ENCODE measurements around the gene KCNG1. TPM values are rescaled to one million over a fixed set of nuclear protein-coding genes. Genes with fewer than 3 reads are reported as not detected.

Gene KCNG1
- total RNA-seq, 6 experiments from 2014 or later, result 3.0 to 5.4 (median 3.5) TPM

- peaks cover 21% of the 10 kb centered on the region for H3K27me3 Mint-ChIP-seq (ENCODE audit: insufficient read depth)
- H3K4me3 Mint-ChIP-seq, result no peak overlapping the region
- H3K27ac Mint-ChIP-seq, result no peak overlapping the region
- peaks cover 13% of the 10 kb centered on the region; the same call in 1 of the 2 replicates for H3K4me1 Mint-ChIP-seq (ENCODE audit: low read depth)
- TF ChIP-seq CTCF (IDR thresholded peaks at IDR 0.05), result peak; percentile 16; the same call in 1 of the 2 replicates
- DNase-seq, result peak; percentile 17
- H3K9me3 Mint-ChIP-seq, result no peaks in the 10 kb centered on the region
- peaks cover 5% of the 10 kb centered on the region; the same call in 1 of the 2 replicates for H3K36me3 Mint-ChIP-seq (ENCODE audit: low read depth)
Measured at GRCh38 chr20:50969912-50970311, 53.0 kb downstream of the KCNG1 start.

GRCh38 chr20:50969435-50969834, 53.5 kb downstream of the KCNG1 start:
- TF ChIP-seq CTCF (IDR thresholded peaks at IDR 0.05), result no peak
- Mint-ChIP-seq H3K36me3 (ENCODE audit: low read depth) (0 out of 2 replicates have a peak, but pooled peaks cover under 1% of the 10 kb centered on the region), H3K27me3 (ENCODE audit: insufficient read depth) (peaks cover 21% of the 10 kb centered on the region), H3K4me3 (no peak overlapping the region), H3K4me1 (ENCODE audit: low read depth) (peaks cover 13% of the 10 kb centered on the region; the same call in 1 of the 2 replicates), H3K27ac (no peak overlapping the region), H3K9me3 (no peaks in the 10 kb centered on the region)
- no peak for DNase-seq

GRCh38 chr20:50968289-50968688, 54.6 kb downstream of the KCNG1 start:
- no peaks in the 10 kb centered on the region for H3K9me3 Mint-ChIP-seq
- peaks cover 13% of the 10 kb centered on the region; the same call in 1 of the 2 replicates for H3K4me1 Mint-ChIP-seq (ENCODE audit: low read depth)
- peaks cover 21% of the 10 kb centered on the region for H3K27me3 Mint-ChIP-seq (ENCODE audit: insufficient read depth)
- H3K27ac Mint-ChIP-seq, result no peak overlapping the region
- no peak for TF ChIP-seq CTCF (IDR thresholded peaks at IDR 0.05)
- DNase-seq, result no peak
- H3K4me3 Mint-ChIP-seq, result no peak overlapping the region
- no peaks in the 10 kb centered on the region for H3K36me3 Mint-ChIP-seq (ENCODE audit: low read depth)

GRCh38 chr20:50967586-50967985, 55.3 kb downstream of the KCNG1 start:
- no peak overlapping the region for H3K27ac Mint-ChIP-seq
- H3K4me3 Mint-ChIP-seq, result no peak overlapping the region
- peaks cover 21% of the 10 kb centered on the region for H3K27me3 Mint-ChIP-seq (ENCODE audit: insufficient read depth)
- DNase-seq, result no peak
- H3K4me1 Mint-ChIP-seq (ENCODE audit: low read depth), result peaks cover 13% of the 10 kb centered on the region; the same call in 1 of the 2 replicates
- H3K9me3 Mint-ChIP-seq, result no peaks in the 10 kb centered on the region
- H3K36me3 Mint-ChIP-seq (ENCODE audit: low read depth), result no peaks in the 10 kb centered on the region
- TF ChIP-seq CTCF (IDR thresholded peaks at IDR 0.05), result no peak

GRCh38 chr20:50959543-50960126, 63.3 kb downstream of the KCNG1 start:
- Mint-ChIP-seq H3K4me1 (ENCODE audit: low read depth) (peaks cover 46% of the 10 kb centered on the region), H3K4me3 (peak overlapping the region; percentile 98), H3K27ac (peak overlapping the region; percentile 100), H3K36me3 (ENCODE audit: low read depth) (peaks cover 35% of the 10 kb centered on the region), H3K27me3 (ENCODE audit: insufficient read depth) (no peaks in the 10 kb centered on the region; the same call in 1 of the 2 replicates), H3K9me3 (no peaks in the 10 kb centered on the region)
- TF ChIP-seq CTCF (IDR thresholded peaks at IDR 0.05), result no peak
- DNase-seq, result no peak
